ENCODE data around the gene DGKB.

The DGKB gene

GRCh38 chr7:14787551-14787950 is 115.0 kb downstream of the DGKB start:
- no peak overlapping the region for H3K4me3 ChIP-seq (ENCODE audit: low read depth, low read length)
- TF ChIP-seq, protein P1, sequence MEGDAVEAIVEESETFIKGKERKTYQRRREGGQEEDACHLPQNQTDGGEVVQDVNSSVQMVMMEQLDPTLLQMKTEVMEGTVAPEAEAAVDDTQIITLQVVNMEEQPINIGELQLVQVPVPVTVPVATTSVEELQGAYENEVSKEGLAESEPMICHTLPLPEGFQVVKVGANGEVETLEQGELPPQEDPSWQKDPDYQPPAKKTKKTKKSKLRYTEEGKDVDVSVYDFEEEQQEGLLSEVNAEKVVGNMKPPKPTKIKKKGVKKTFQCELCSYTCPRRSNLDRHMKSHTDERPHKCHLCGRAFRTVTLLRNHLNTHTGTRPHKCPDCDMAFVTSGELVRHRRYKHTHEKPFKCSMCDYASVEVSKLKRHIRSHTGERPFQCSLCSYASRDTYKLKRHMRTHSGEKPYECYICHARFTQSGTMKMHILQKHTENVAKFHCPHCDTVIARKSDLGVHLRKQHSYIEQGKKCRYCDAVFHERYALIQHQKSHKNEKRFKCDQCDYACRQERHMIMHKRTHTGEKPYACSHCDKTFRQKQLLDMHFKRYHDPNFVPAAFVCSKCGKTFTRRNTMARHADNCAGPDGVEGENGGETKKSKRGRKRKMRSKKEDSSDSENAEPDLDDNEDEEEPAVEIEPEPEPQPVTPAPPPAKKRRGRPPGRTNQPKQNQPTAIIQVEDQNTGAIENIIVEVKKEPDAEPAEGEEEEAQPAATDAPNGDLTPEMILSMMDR (conservative IDR thresholded peaks at IDR 0.05; ENCODE audit: low read depth, low read length): no peak

DNA sequence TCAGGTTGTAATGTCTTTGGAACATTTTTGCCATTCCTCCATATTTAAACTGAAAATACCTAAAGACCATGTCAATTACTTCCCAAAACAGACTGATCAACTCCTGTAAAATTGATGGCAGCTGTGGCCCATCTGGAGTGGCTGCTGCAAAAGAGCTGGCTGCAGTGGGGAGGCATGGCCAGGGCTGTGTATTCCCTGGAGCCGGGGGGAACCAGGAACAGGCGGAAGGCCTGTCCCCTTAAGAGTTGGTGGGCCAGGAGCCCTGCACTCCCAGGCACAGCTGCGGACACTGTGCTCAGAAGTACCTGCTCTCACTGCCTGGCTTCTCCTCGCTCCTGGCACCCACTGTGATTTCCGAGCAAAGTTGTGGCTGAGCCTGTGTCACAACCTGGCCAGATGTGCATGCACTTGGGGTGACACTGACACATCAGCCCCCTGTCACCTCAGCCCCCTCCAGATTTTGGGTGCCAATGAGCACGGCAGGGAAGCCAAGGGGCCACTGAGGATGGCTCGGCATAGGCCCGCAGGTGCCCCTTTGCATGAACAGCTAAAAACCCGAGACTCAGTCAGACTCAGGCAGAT is 116.1 kb downstream of the DGKB start:
- no peak overlapping the region for H3K4me3 ChIP-seq (ENCODE audit: low read depth, low read length)
- TF ChIP-seq, protein P1 (conservative IDR thresholded peaks at IDR 0.05; ENCODE audit: low read depth, low read length): no peak
- DNase-seq (ENCODE audit: low read depth): no peak

More at GRCh38 chr7:14787551-14787950, 115.0 kb downstream of the DGKB start:
- no peak for DNase-seq (ENCODE audit: low read depth)

DNA sequence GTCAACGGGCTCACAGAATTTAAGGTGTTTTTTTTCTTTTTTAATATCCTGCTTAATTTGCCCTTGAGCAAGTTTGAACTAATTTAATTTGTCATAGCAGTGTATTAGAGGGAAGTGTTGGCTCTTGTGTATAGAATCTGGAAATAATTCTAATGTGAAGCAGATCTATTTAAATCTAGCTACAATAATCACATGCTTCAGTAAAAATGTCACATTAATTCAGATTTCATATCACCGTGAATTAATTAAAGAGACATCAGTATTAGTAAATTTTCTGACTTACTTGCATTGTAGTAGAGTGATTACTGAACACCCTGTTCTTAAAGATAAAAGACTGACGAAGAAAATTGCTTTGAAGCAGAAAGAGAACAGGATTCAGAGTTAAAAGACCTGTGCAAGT is 124.7 kb downstream of the DGKB start:
- H3K4me3 ChIP-seq (ENCODE audit: low read depth, low read length): no peak overlapping the region
- TF ChIP-seq, protein P1 (conservative IDR thresholded peaks at IDR 0.05; ENCODE audit: low read depth, low read length): no peak
- DNase-seq (ENCODE audit: low read depth): no peak

DNA sequence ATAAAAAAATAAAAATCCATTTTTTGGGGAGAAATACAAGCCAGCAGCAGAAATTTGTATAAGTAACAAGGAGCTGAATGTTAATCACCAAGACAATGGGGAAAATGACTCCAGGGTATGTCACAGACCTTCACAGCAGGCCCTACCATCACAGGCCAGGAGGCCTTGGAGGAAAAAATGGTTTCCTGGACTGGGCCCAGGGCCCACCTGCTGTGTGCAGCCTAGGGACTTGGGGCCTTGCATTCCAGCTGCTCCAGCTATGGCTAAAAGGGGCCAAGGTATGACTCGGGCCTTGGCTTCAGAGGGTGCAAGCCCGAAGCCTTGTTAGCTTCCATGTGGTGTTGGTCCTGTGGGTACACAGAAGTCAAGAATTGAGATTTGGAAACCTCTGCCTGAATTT is 126.3 kb downstream of the DGKB start:
- no peak overlapping the region for H3K4me3 ChIP-seq (ENCODE audit: low read depth, low read length)
- no peak for DNase-seq (ENCODE audit: low read depth)
- TF ChIP-seq, protein P1 (conservative IDR thresholded peaks at IDR 0.05; ENCODE audit: low read depth, low read length): no peak

- no peak for DNase-seq (ENCODE audit: low read depth)
- no peak overlapping the region for H3K4me3 ChIP-seq (ENCODE audit: low read depth, low read length)
- TF ChIP-seq, protein P1 (conservative IDR thresholded peaks at IDR 0.05; ENCODE audit: low read depth, low read length): no peak
Observed at GRCh38 chr7:14773729-14774271, 128.8 kb downstream of the DGKB start.

- TF ChIP-seq, protein P1 (conservative IDR thresholded peaks at IDR 0.05; ENCODE audit: low read depth, low read length): no peak
- DNase-seq (ENCODE audit: low read depth): no peak
- no peak overlapping the region for H3K4me3 ChIP-seq (ENCODE audit: low read depth, low read length)
Observed at GRCh38 chr7:14770614-14771013, 131.9 kb downstream of the DGKB start.

DNA sequence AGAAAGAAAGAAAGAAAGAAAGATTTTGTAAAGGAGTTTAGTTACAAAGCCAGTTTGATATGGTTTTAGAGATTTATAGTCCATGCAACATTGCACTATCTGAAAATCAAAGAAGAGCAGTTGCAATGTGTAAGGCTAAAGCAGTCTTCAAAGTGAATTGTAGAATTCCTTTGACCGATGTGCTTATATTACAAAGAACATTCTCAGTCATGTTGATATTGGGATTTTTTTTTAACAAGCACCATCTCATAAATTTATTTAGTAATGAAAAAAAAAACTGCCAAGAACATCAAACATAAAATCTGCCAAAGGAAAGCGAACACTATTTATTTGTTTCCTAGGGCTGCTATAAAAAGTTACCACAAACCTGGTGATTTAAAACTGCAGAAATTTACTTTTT is 133.3 kb downstream of the DGKB start:
- H3K4me3 ChIP-seq (ENCODE audit: low read depth, low read length): no peak overlapping the region
- TF ChIP-seq, protein P1 (conservative IDR thresholded peaks at IDR 0.05; ENCODE audit: low read depth, low read length): no peak
- no peak for DNase-seq (ENCODE audit: low read depth)
